Retinal pigment epithelial cell (primary cell): ENCODE measurements around the gene MACROD1.

Source experiments
- DNase-seq: peaks from one replicate; pipeline ENCODE4 v3.0.0-alpha.2; 2010; ENCODE audit warnings: low read depth
- H3K4me3 ChIP-seq: 2 replicates; pipeline ENCODE4 v1.5.1; 2011; ENCODE audit warnings: mild to moderate bottlenecking, low read length, control low read depth, moderate library complexity
- TF ChIP-seq, protein P1 (sequence below): conservative IDR thresholded peaks from 2 replicates; pipeline ENCODE4 v1.5.1; 2011; ENCODE audit warnings: low read depth, low read length, control low read depth, inconsistent platforms

Gene MACROD1

DNA sequence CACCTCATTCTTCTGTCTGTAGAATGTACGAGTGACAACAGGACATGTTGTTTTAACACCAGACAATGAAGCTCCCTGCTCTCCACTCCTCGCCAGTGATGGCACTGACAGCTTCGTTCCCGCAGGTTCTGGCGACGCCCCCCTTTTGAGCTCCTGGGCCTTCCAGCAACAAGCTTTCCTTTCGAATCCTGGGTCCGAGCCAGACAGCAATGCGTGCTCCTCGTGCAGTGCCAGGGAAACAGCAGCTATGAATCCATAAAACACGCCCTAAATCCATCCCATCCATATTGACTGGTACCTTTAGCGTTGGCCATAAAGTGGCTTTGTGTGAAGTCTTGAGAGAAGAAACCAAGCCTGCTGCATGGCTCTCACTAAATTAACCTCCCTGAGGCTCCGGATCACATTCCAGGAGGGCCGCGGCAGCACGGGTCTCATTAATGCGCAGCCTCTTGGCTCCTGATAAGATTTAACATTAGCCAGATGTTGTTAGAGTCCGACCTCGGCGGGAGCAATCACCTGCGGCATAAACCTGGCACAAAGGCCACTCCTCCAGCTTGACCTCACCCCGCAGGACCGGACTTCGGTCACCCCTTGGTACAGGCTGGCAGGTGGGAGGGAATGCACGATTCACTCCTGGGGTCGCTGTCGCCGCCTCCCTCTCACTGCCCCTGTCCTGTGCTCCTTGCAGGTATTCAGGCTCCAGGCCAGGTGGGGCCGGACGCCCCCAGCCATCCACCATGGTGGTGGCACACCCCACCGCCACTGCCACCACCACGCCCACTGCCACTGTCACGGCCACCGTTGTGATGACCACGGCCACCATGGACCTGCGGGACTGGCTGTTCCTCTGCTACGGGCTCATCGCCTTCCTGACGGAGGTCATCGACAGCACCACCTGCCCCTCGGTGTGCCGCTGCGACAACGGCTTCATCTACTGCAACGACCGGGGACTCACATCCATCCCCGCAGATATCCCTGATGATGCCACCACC lies 50.1 kb downstream of the MACROD1 start:
- H3K4me3 ChIP-seq = no peak overlapping the region
- no peak for DNase-seq
- TF ChIP-seq, protein P1, sequence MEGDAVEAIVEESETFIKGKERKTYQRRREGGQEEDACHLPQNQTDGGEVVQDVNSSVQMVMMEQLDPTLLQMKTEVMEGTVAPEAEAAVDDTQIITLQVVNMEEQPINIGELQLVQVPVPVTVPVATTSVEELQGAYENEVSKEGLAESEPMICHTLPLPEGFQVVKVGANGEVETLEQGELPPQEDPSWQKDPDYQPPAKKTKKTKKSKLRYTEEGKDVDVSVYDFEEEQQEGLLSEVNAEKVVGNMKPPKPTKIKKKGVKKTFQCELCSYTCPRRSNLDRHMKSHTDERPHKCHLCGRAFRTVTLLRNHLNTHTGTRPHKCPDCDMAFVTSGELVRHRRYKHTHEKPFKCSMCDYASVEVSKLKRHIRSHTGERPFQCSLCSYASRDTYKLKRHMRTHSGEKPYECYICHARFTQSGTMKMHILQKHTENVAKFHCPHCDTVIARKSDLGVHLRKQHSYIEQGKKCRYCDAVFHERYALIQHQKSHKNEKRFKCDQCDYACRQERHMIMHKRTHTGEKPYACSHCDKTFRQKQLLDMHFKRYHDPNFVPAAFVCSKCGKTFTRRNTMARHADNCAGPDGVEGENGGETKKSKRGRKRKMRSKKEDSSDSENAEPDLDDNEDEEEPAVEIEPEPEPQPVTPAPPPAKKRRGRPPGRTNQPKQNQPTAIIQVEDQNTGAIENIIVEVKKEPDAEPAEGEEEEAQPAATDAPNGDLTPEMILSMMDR = no peak

DNA sequence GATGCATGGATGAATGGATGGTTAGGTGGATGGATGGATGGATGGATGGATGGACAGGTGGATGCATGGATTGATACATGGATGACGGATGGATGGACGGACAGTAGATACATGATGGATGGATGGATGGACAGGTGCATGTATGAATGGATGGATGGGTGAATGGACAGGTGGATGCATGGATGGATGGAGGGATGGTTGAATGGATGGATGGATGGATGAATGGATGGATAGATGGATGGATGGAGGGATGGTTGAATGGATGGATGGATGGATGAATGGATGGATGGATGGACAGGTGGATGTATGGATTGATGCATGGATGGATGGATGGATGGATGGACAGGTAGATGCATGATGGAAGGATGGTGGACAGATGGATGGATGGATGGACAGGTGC lies 51.7 kb downstream of the MACROD1 start:
- no peak for DNase-seq
- no peak overlapping the region for H3K4me3 ChIP-seq
- TF ChIP-seq, protein P1 = no peak

DNA sequence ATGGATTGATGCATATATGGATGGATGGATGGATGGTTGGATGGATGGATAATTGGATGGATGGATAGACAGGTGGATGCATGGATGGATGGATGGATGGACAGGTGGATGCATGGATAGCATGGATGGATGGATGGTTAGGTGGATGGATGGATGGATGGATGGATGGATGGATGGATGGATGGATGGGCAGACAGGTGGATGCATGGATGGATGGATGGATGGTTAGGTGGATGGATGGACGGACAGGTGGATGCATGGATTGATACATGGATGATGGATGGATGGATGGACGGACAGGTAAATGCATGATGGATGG lies 52.5 kb downstream of the MACROD1 start:
- TF ChIP-seq, protein P1 = no peak
- DNase-seq = no peak
- H3K4me3 ChIP-seq = no peak overlapping the region

DNA sequence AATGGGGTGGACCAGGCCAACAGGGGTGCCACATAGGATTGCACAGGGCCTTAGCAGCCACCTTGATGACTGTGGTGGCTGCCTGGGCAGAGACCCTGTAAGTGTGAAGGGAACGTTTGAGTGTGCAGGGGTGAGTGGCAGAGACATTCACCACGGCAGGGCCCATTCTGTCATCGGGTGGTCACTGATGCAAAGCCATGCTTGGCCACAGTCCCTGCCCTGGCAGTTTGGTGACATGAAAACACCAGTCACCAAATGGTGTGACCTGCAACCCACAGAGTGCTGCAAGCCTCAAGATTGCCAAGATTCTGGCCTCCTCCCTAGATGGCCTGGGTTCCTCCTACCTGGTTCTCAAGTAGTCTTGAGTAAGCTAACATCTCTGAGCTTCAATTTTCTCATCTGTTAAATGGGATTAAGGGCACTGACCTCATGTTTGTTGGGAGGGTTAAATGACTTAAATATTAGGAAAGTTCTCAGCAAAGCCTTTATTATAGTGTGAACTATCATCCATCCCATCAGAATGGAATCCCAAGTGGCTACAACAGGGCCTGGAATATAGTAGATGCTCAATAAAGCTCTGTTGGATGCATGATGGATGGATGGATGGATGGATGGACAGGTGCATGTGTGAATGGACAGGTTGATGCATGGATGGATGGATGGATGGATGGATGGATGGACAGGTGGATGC lies 53.0 kb downstream of the MACROD1 start:
- TF ChIP-seq, protein P1 = no peak
- H3K4me3 ChIP-seq = no peak overlapping the region
- DNase-seq = no peak

DNA sequence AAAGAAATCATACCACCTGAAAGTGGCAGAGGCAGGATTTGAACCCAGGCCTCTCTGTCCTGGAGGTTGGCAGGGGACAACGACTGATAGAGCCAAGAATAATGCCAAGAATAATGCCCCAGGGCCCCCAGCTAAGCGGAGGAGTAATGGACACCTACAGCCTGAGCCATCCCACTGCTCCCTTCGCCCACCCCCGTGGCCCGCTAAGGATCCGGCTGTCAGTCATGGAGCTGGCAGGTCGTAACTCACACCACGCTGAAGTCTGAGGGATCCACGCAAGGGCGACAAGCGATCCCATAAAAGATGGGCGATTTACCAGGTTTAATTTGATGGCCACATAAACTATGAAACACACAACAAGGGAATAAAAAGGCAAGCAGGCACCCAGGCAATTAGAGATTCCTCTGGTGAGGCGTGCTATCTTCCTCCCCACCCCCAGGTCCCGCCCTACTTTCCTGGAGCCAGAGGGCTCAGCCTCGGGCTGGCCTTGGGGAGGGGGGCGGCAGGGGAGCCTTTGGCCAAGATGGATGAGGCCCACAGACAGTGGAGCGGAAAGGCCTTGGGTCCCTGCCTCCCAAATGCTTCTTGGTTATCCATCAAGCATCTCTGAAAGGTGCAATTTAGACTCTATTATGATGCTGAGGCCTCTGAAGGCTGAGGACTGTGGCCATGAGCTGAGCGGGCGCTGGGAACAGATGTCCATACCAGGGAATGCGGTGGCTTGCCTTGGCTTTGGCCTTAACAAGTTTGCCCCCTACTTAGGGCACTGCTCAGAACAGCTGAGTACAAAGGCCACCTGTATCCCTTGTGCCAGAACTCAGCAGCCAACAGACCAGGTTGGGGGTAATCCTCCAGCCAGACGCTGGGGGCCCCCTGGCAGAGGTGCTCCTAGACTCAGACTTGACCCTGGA lies 55.2 kb downstream of the MACROD1 start:
- TF ChIP-seq, protein P1 = no peak
- DNase-seq = no peak
- no peak overlapping the region for H3K4me3 ChIP-seq

DNA sequence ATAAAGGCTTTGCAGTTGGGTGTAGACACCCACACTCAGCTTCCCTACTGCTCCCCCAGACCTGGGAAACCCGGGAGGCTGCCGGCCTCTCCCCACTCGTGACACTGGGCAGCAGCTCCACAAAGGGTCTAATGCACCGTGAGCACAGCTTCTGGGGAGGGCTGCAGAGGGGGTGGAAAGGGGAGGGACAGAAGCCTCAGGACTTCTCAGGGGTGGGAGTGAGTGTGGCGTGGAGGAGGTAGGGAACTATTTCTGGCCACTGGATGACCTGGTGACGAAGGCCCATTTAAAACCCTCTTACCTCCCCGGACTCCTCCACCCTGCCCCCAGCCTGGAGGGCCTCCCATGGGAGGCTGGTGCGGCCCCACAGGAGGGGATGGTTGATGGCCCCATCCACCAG lies 56.6 kb downstream of the MACROD1 start:
- TF ChIP-seq, protein P1 = no peak
- H3K4me3 ChIP-seq = no peak overlapping the region

More for the DNA sequence above, 56.6 kb downstream of the MACROD1 start:
- no peak for DNase-seq
